Measurements from ENCODE around the gene CDH4. TPM values are rescaled to one million over a fixed set of nuclear protein-coding genes. Genes with fewer than 3 reads are reported as not detected.

CDH4 gene
- total and polyA plus RNA-seq, 9 of the 15 experiments (the other 6 are each of a cell fraction or from before 2014, with no cell fraction given), result 0.04 TPM; not detected in 8

GRCh38 chr20:61875221-61875885 lies 623.3 kb downstream of the CDH4 start:
- in situ Hi-C loops (cut with MboI), result loop anchor here (25.0 kb wide), 1 partner anchor 1663 kb away; no protein-coding TSS in a partner anchor
- H3K4me1 ChIP-seq (replicated peaks in 1 of 2; ENCODE audit: control insufficient read depth in 2 of 2, insufficient read depth in 2 of 2, low read length in 2 of 2), result no peaks in the 10 kb centered on the region; a peak in 1 of 5 replicates
- ChIA-PET POLR2A (interaction anchor here (0.6 kb wide), 1 partner anchor 273 kb away, joined by 3 read pairs; no protein-coding TSS in a partner anchor), CTCF (ENCODE audit: low intra/inter-chr PET ratio) (interaction anchor here (0.7 kb wide), 1 partner anchor 754 kb away, joined by 3 read pairs; no protein-coding TSS in a partner anchor)
- DNase-seq (ENCODE audit: extremely low read depth in 1 of 4, low spot score in 3 of 4) (no peak), FAIRE-seq (no peak), ATAC-seq (peak; percentile 39; the same call in 2 of the 3 replicates)
- H3K9ac ChIP-seq (ENCODE audit: insufficient read depth in 1 of 2, low read depth in 2 of 2, low read length in 2 of 2), result no peak overlapping the region
- H3K27me3 ChIP-seq (ENCODE audit: control insufficient read depth in 2 of 2, insufficient read depth in 2 of 2, low read length in 2 of 2), result peaks cover 28 to 76% of the 10 kb centered on the region in 2 experiments; a peak in 4 of 5 replicates
- intact Hi-C loops (cut with micrococcal nuclease), result no loop called here
- peaks cover 8% of the 10 kb centered on the region; the same call in 1 of the 2 replicates for H4K20me1 ChIP-seq (replicated peaks; ENCODE audit: control insufficient read depth, insufficient read depth, low read length)
- H2AFZ ChIP-seq (ENCODE audit: low read depth, low read length), result no peak overlapping the region
- no peaks in the 10 kb centered on the region for H3K9me1 ChIP-seq (ENCODE audit: control insufficient read depth, insufficient read depth, low read length)
- no peaks in the 10 kb centered on the region for H3K36me3 ChIP-seq (ENCODE audit: control insufficient read depth, insufficient read depth, low read length)
- no peak overlapping the region for H3K4me3 ChIP-seq
- no peak overlapping the region for H3K27ac ChIP-seq (ENCODE audit: extremely low read depth, low read depth, low read length)
- under 1% methylated on average over 25 of the region's 25 CpGs for WGBS (ENCODE audit: insufficient coverage, low coverage, missing lambda C conversion rate)
- peak in 2 of 3 experiments; percentile 13 to 14; a peak in 1 of 6 replicates for TF ChIP-seq CTCF (IDR thresholded peaks at IDR 0.05 in 2 of 3, conservative IDR thresholded peaks at IDR 0.05 in 1 of 3; ENCODE audit: insufficient read depth in 2 of 3, low read depth in 1 of 3, low read length in 3 of 3)
- no peak for TF ChIP-seq GATAD2B (IDR thresholded peaks at IDR 0.05; ENCODE audit: borderline replicate concordance)
- BruUV-seq (replicated peaks), result no TSS peak
- no peak overlapping the region for H3K4me2 ChIP-seq (ENCODE audit: insufficient read depth, low read length)
- H3K79me2 ChIP-seq (ENCODE audit: control insufficient read depth, insufficient read depth, low read length), result no peaks in the 10 kb centered on the region
- no peaks in the 10 kb centered on the region; the same call in 1 of the 2 replicates for H3K9me3 ChIP-seq (replicated peaks; ENCODE audit: control insufficient read depth, insufficient read depth, low read depth, low read length)
